K562 (cell line): ENCODE data around the gene CNOT6. TPM values are rescaled to one million over a fixed set of nuclear protein-coding genes. Genes with fewer than 3 reads are reported as not detected.

Experiments used
- ATAC-seq: fragments of 200-7000 bp; cut with Tn5 transposase; 3 replicates; pipeline ENCODE4 v1.9.1; 2020; ENCODE audit warnings: moderate library complexity
- BruUV-seq: library from RNA; stranded (reverse); fragments of 400-500 nt; replicated peaks from 2 replicates; lab custom pipeline; 2021; lab: Mats Ljungman, UMichigan
- CTCF ChIA-PET: fragments of 300-600 bp; formaldehyde crosslinking; extraction: SDS; loops from one replicate; lab custom pipeline; 2021; ENCODE audit warnings: low intra/inter-chr PET ratio; lab: Yijun Ruan, JAX
- POLR2A ChIA-PET: fragments of 300-600, 350-650 bp; sonication (Branson Sonifier 250); formaldehyde crosslinking; extraction: SDS; loops from one replicate; lab custom pipeline; 2021; ENCODE audit warnings: antibody characterized with exemption, inconsistent platforms; lab: Yijun Ruan, JAX
- DNase-seq, 4 experiments: peaks; one replicate each; pipeline versions ENCODE4 v3.0.0 to v3.0.0-alpha.2; 2011 to 2018; ENCODE audit warnings: low spot score in 3 of 4, mixed read lengths in 3 of 4; ENCODE audit errors: extremely low read depth in 1 of 4
- FAIRE-seq: peaks from 2 replicates; lab custom pipeline; 2011; peaks lifted over from hg19 to GRCh38; lab: Jason Lieb, UNC
- H2AFZ ChIP-seq: 2 replicates; pipeline ENCODE4 v1.6.0; 2011; ENCODE audit warnings: low read depth, low read length, control low read depth, inconsistent platforms
- H3K27ac ChIP-seq: fragments of 200-600 bp; 3 replicates; pipeline ENCODE4 v1.8.0; 2011; ENCODE audit warnings: low read depth, mild to moderate bottlenecking, control low read depth, inconsistent platforms, low read length, moderate library complexity, mixed read lengths; ENCODE audit errors: extremely low read depth
- H3K27me3 ChIP-seq, 2 experiments: fragments of 300-600 bp in 1 of 2; 2 replicates in 1 of 2; 3 replicates in 1 of 2; pipeline versions ENCODE4 v1.6.0 to v1.8.0; 2011; ENCODE audit warnings: inconsistent platforms in 2 of 2, low read length in 2 of 2, mild to moderate bottlenecking in 1 of 2, mixed read lengths in 1 of 2, moderate library complexity in 1 of 2; ENCODE audit not compliant: control insufficient read depth in 2 of 2, insufficient read depth in 2 of 2
- H3K36me3 ChIP-seq: fragments of 300-600 bp; 3 replicates; pipeline ENCODE4 v1.8.0; 2011; ENCODE audit warnings: mild to moderate bottlenecking, low read length, inconsistent platforms; ENCODE audit not compliant: control insufficient read depth, insufficient read depth
- H3K4me1 ChIP-seq, 2 experiments: fragments of 200-600 bp in 1 of 2; replicated peaks in 1 of 2; 2 replicates in 1 of 2; 3 replicates in 1 of 2; pipeline versions ENCODE4 v1.5.1 to v1.8.0; 2011; ENCODE audit warnings: inconsistent platforms in 2 of 2, low read length in 2 of 2, mild to moderate bottlenecking in 1 of 2, mixed read lengths in 1 of 2, moderate library complexity in 1 of 2; ENCODE audit not compliant: control insufficient read depth in 2 of 2, insufficient read depth in 2 of 2
- H3K4me2 ChIP-seq: 2 replicates; pipeline ENCODE4 v1.6.1; 2011; ENCODE audit warnings: low read length, control low read depth, inconsistent platforms, mixed read lengths; ENCODE audit not compliant: insufficient read depth
- H3K4me3 ChIP-seq: fragments of 200-600 bp; sonication (generic), shearing (Covaris generic); 2 replicates; pipeline ENCODE4 v1.5.1; 2016; ENCODE audit warnings: control low read depth, inconsistent platforms
- H3K79me2 ChIP-seq: fragments of 200-600 bp; 3 replicates; pipeline ENCODE4 v1.8.0; 2011; ENCODE audit warnings: low read length, inconsistent platforms; ENCODE audit not compliant: control insufficient read depth, insufficient read depth
- H3K9ac ChIP-seq, 2 experiments: 2 replicates each; pipeline versions ENCODE4 v1.6.0 to v1.6.1; 2011; ENCODE audit warnings: low read depth in 2 of 2, low read length in 2 of 2, control low read depth in 1 of 2, inconsistent platforms in 1 of 2, mild to moderate bottlenecking in 1 of 2, mixed read lengths in 1 of 2; ENCODE audit not compliant: insufficient read depth in 1 of 2
- H3K9me1 ChIP-seq: one replicate; pipeline ENCODE4 v1.6.0; 2011; ENCODE audit warnings: inconsistent platforms, mild to moderate bottlenecking, low read length, moderate library complexity; ENCODE audit not compliant: control insufficient read depth, insufficient read depth
- H3K9me3 ChIP-seq: replicated peaks from 2 replicates; pipeline ENCODE4 v1.5.1; 2011; ENCODE audit warnings: low read depth, low read length, inconsistent platforms; ENCODE audit not compliant: control insufficient read depth, insufficient read depth
- H4K20me1 ChIP-seq: replicated peaks from 2 replicates; pipeline ENCODE4 v1.6.1; 2011; ENCODE audit warnings: low read length, inconsistent platforms, mixed read lengths; ENCODE audit not compliant: control insufficient read depth, insufficient read depth
- BRD4 ChIP-seq: fragments of 200-600 bp; sonication (generic); IDR thresholded peaks from 2 replicates; pipeline ENCODE4 v1.6.1; 2017; ENCODE audit warnings: inconsistent platforms
- CREBBP ChIP-seq: IDR thresholded peaks from one replicate; pipeline ENCODE4 v1.6.1; 2012; ENCODE audit warnings: low read depth, mild to moderate bottlenecking, control low read depth, inconsistent platforms, low read length
- ETV6 ChIP-seq, 3 experiments: fragments of 150-350 bp in 1 of 3; sonication (generic) in 1 of 3; formaldehyde crosslinking in 1 of 3; IDR thresholded peaks; 2 replicates each; pipeline versions ENCODE4 v1.6.1 to v1.8.0; 2014 to 2022; ENCODE audit warnings: borderline replicate concordance in 2 of 3, low read depth in 2 of 3, antibody characterized with exemption in 1 of 3, low read length in 1 of 3, mild to moderate bottlenecking in 1 of 3, missing genetic modification reagents in 1 of 3
- MTA1 ChIP-seq: fragments of 450-650 bp; IDR thresholded peaks from 2 replicates; pipeline ENCODE4 v1.6.1; 2017; ENCODE audit warnings: borderline replicate concordance
- PCBP2 ChIP-seq: fragments of 200-400 bp; formaldehyde crosslinking; IDR thresholded peaks from 2 replicates; pipeline ENCODE4 v1.6.1; 2018; ENCODE audit warnings: low read length, low read depth, mild to moderate bottlenecking, moderate library complexity; ENCODE audit not compliant: poor library complexity, severe bottlenecking
- SRSF3 ChIP-seq: fragments of 200-400 bp; formaldehyde crosslinking; IDR thresholded peaks from 2 replicates; pipeline ENCODE4 v1.6.1; 2016; ENCODE audit warnings: mild to moderate bottlenecking, low read length, moderate library complexity; ENCODE audit not compliant: insufficient read depth
- ZFX ChIP-seq: sonication (generic); formaldehyde crosslinking; IDR thresholded peaks from 2 replicates; pipeline ENCODE4 v1.8.0; 2022; ENCODE audit warnings: mild to moderate bottlenecking, missing genetic modification reagents, moderate library complexity
- ZMIZ1 ChIP-seq, 2 experiments: fragments of 150-350 bp in 1 of 2; IDR thresholded peaks; 2 replicates each; pipeline ENCODE4 v1.6.1; 2012 to 2016; ENCODE audit warnings: low read depth in 2 of 2, low read length in 2 of 2, mild to moderate bottlenecking in 1 of 2, moderate library complexity in 1 of 2
- ZNF197 ChIP-seq: fragments of 200-800 bp; sonication (Bioruptor generic); IDR thresholded peaks from 2 replicates; pipeline ENCODE4 v1.6.1; 2016; ENCODE audit warnings: low read depth, missing genetic modification characterization, missing compliant biosample characterization
- ZNF436 ChIP-seq: fragments of 250-450, 450-650 bp; sonication (Bioruptor Pico); formaldehyde crosslinking; IDR thresholded peaks from 2 replicates; pipeline ENCODE4 v1.7.0; 2020; ENCODE audit warnings: mild to moderate bottlenecking
- WGBS: fragments of 100-300 bp; shearing (Covaris generic); methylation state at CpG from one replicate; pipeline ENCODE4 v1.1.6; 2016; ENCODE audit warnings: low coverage, mixed read lengths; ENCODE audit not compliant: insufficient coverage; ENCODE audit errors: missing lambda C conversion rate; 5-methylcytosine and 5-hydroxymethylcytosine counted together
- in situ Hi-C: fragments of 300-500 bp; cut with MboI; formaldehyde crosslinking; loops from 4 replicates; pipeline ENCODE4 v1.15.0; 2018; ENCODE audit warnings: inconsistent platforms, mixed read lengths
- intact Hi-C: fragments of 100-400 bp; cut with micrococcal nuclease; formaldehyde crosslinking; loops from 2 replicates; pipeline ENCODE4 v1.14.2; 2022
- polyA plus RNA-seq, 8 experiments: library from polyadenylated mRNA; depleted of rRNA in 4 of 8; stranded (reverse) in 5 of 8; unstranded in 3 of 8; fragments of >200 nt; fragmentation: Nextera tagmentation in 2 of 8; fragmentation: Illumina TruSeq in 1 of 8; extraction: Ambion mirVana in 2 of 8; extraction: Trizol in 1 of 8; gene quantifications; 2 replicates each; pipeline versions ENCODE4 v1.2.1 to v1.2.3, GENCODE V29; 2011 to 2014; ENCODE audit warnings: inconsistent platforms in 1 of 8, missing spikeins in 1 of 8
- total RNA-seq, 7 experiments: library from RNA; depleted of rRNA in 6 of 7; stranded (reverse); fragments of >200 nt in 6 of 7; fragmentation: Illumina TruSeq in 2 of 7; extraction: Trizol in 2 of 7; gene quantifications; 2 replicates each; pipeline versions ENCODE4 v1.2.1 to v1.2.3, GENCODE V29; 2011 to 2021; ENCODE audit warnings: low replicate concordance in 1 of 7
- TF ChIP-seq, protein P1 (sequence below): fragments of 450-650 bp; IDR thresholded peaks from 2 replicates; pipeline ENCODE4 v1.6.1; 2016; ENCODE audit warnings: borderline replicate concordance
- TF ChIP-seq, protein P2 (sequence below): fragments of 250-450 bp; sonication (Bioruptor Pico); IDR thresholded peaks from 2 replicates; pipeline ENCODE4 v1.5.0; 2021

CNOT6 gene
- total and polyA plus RNA-seq, 9 of the 15 experiments (the other 6 are each of a cell fraction or from before 2014, with no cell fraction given) = 4.9 to 32.4 (median 14.0) TPM

DNA sequence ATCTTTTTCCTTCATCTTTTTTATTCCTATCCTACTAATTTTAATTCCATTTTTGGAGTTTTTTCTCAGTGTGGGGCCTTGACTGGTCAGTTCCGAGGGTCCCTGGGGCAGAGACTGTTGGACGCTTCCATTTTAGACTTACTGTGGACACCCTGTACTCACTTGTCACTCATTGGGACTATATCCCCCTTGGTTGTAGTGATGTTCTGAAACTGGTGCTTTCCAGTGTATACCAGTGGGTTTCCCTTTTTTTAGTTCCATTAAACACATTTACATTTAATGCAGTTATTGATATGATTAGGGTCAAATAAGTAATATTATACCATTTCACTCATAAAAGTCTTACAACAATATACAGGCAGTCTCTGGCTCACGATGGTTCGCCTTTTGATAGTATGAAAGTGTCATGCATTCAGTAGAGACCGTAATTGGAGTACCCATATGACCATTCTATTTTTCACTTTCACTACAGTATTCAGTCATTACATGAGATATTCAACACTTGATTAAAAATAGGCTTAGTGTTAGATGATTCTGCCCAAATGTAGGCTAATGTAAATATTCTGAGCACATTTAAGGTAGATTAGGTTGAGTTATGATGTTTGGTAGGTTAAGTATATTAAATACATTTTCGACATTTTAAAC lies 46.0 kb downstream of the CNOT6 start:
- H3K9me1 ChIP-seq = no peaks in the 10 kb centered on the region
- no peak for TF ChIP-seq CREBBP
- no peak for TF ChIP-seq BRD4
- no peak for TF ChIP-seq PCBP2
- TF ChIP-seq MTA1 = no peak
- TF ChIP-seq, protein P1, sequence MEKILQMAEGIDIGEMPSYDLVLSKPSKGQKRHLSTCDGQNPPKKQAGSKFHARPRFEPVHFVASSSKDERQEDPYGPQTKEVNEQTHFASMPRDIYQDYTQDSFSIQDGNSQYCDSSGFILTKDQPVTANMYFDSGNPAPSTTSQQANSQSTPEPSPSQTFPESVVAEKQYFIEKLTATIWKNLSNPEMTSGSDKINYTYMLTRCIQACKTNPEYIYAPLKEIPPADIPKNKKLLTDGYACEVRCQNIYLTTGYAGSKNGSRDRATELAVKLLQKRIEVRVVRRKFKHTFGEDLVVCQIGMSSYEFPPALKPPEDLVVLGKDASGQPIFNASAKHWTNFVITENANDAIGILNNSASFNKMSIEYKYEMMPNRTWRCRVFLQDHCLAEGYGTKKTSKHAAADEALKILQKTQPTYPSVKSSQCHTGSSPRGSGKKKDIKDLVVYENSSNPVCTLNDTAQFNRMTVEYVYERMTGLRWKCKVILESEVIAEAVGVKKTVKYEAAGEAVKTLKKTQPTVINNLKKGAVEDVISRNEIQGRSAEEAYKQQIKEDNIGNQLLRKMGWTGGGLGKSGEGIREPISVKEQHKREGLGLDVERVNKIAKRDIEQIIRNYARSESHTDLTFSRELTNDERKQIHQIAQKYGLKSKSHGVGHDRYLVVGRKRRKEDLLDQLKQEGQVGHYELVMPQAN = no peak
- no peak for TF ChIP-seq ZFX (CRISPR knock-in tag)
- no peak for TF ChIP-seq SRSF3
- no peak for TF ChIP-seq ZMIZ1 (IDR thresholded peaks at IDR 0.05; ENCODE audit: low read depth in 2 of 2, low read length in 2 of 2)
- TF ChIP-seq ZNF197 = no peak
- TF ChIP-seq ETV6 (IDR thresholded peaks at IDR 0.05; ENCODE audit: borderline replicate concordance in 1 of 2, low read depth in 2 of 2, low read length in 1 of 2) = no peak
- no peak for TF ChIP-seq ETV6 (CRISPR knock-in tag; IDR thresholded peaks at IDR 0.05; ENCODE audit: borderline replicate concordance)
- TF ChIP-seq, protein P2, sequence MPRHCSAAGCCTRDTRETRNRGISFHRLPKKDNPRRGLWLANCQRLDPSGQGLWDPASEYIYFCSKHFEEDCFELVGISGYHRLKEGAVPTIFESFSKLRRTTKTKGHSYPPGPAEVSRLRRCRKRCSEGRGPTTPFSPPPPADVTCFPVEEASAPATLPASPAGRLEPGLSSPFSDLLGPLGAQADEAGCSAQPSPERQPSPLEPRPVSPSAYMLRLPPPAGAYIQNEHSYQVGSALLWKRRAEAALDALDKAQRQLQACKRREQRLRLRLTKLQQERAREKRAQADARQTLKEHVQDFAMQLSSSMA (CRISPR knock-in tag) = no peak
- TF ChIP-seq ZNF436 (CRISPR knock-in tag) = no peak

More for the DNA sequence above, 46.0 kb downstream of the CNOT6 start:
- Histone ChIP-seq H4K20me1 (no peaks in the 10 kb centered on the region), H3K4me3 (no peak overlapping the region), H3K9ac (no peak overlapping the region), H3K4me1 (no peaks in the 10 kb centered on the region; a peak in 1 of 5 replicates), H3K27ac (no peak overlapping the region), H3K36me3 (peaks cover 45% of the 10 kb centered on the region), H3K79me2 (peaks cover 59% of the 10 kb centered on the region), H3K27me3 (no peaks in the 10 kb centered on the region), H3K9me3 (0 out of 2 replicates have a peak, but pooled peaks cover 4% of the 10 kb centered on the region), H3K4me2 (no peak overlapping the region), H2AFZ (no peak overlapping the region)
- no peak for DNase-seq
- WGBS = 91% methylated on average over 6 of the region's 6 CpGs
- FAIRE-seq = no peak
- no TSS peak for BruUV-seq
- POLR2A ChIA-PET = no interaction called here
- intact Hi-C loops (no loop called here), in situ Hi-C loops (no loop called here)
- CTCF ChIA-PET = no interaction called here
- no peak for ATAC-seq
